Body of pancreas (tissue), 4 donors: ENCODE results near the gene BRAF. TPM values are rescaled to one million over a fixed set of nuclear protein-coding genes. Genes with fewer than 3 reads are reported as not detected.

Experiments
- ATAC-seq: fragments of 150-250 bp; one replicate; pipeline ENCODE4 v1.9.1; 2016
- DNase-seq, 4 donors: peaks; one replicate each; pipeline ENCODE4 v3.0.0-alpha.2; 2019
- H3K27ac ChIP-seq, 4 donors: fragments of 200-600 bp; sonication (generic); 1 replicate in 3 of 4; 2 replicates in 1 of 4; pipeline versions ENCODE4 v1.5.1 to v1.6.1; 2016 to 2019; ENCODE audit warnings: mild to moderate bottlenecking in 1 of 4, mixed read lengths in 1 of 4, moderate library complexity in 1 of 4
- H3K27me3 ChIP-seq, 2 donors: fragments of 200-600 bp; sonication (generic); one replicate each; pipeline ENCODE4 v1.6.0; 2016; ENCODE audit warnings: mild to moderate bottlenecking in 1 of 2
- H3K36me3 ChIP-seq, 2 donors: fragments of 200-600 bp; sonication (generic); replicated peaks in 1 of 2; 2 replicates each; pipeline ENCODE4 v1.5.1; 2016; ENCODE audit warnings: low read depth in 2 of 2; ENCODE audit not compliant: insufficient read depth in 1 of 2
- H3K4me1 ChIP-seq: fragments of 200-600 bp; sonication (generic); one replicate; pipeline ENCODE4 v1.6.0; 2016
- H3K4me3 ChIP-seq, 2 donors: fragments of 200-600 bp; sonication (generic); 1 replicate in 1 of 2; 2 replicates in 1 of 2; pipeline ENCODE4 v1.5.1; 2016 to 2019
- H3K9me3 ChIP-seq, 3 donors: fragments of 200-600 bp; sonication (generic); 1 replicate in 2 of 3; 2 replicates in 1 of 3; pipeline ENCODE4 v1.5.1; 2016
- POLR2A ChIP-seq, 3 donors: fragments of 450-650 bp; IDR thresholded peaks; one replicate each; pipeline ENCODE4 v1.6.1; 2016; ENCODE audit warnings: antibody characterized with exemption in 3 of 3, mild to moderate bottlenecking in 2 of 3
- WGBS, 2 donors: methylation state at CpG; one replicate each; pipeline ENCODE4 v1.1.5; 2017; 5-methylcytosine and 5-hydroxymethylcytosine counted together
- intact Hi-C: fragments of 100-400 bp; cut with DNase I; formaldehyde crosslinking; loops from one replicate; pipeline ENCODE4 v1.15.1; 2023
- total RNA-seq, 2 donors: library from RNA; depleted of rRNA; stranded (reverse); fragments of >200 nt; gene quantifications; one replicate each; pipeline ENCODE4 v1.1.0, GENCODE V29; 2016
- TF ChIP-seq, protein P1 (sequence below), 7 experiments: fragments of 450-650 bp in 4 of 7; fragments of 200-600 bp in 3 of 7; sonication (generic) in 3 of 7; IDR thresholded peaks; one replicate each; pipeline ENCODE4 v1.5.1; 2016 to 2019; ENCODE audit warnings: antibody characterized with exemption in 7 of 7

BRAF gene
- total RNA-seq, 2 donors from 2014 or later = 41.9 to 51.1 TPM

DNA sequence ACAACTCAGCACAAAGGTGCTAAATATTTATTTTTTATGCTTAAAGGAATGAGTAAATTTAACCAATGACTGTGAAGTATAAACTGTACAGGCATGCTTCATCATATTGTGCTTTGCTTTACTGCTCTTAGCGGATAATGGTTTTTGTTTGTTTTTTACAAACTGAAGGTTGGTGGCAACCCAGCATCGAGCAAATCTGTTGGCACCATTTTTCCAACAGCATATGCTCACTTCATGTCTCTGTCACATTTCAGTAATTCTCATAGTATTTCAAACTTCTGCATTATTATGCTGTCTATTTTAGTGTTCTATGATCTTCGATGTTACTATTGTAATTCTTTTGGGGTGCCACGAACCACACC, 22.8 kb downstream of the BRAF start:
- Histone ChIP-seq H3K4me1 (peaks cover 14% of the 10 kb centered on the region), H3K4me3 (no peak overlapping the region), H3K9me3 (no peaks in the 10 kb centered on the region), H3K27me3 (no peaks in the 10 kb centered on the region), H3K27ac (no peak overlapping the region), H3K36me3 (no peaks in the 10 kb centered on the region)
- ATAC-seq (no peak), DNase-seq (no peak)
- intact Hi-C loops = no loop called here
- WGBS, 2 donors = 88 to 91% methylated on average over 4 of the region's 4 CpGs
- TF ChIP-seq, protein P1, sequence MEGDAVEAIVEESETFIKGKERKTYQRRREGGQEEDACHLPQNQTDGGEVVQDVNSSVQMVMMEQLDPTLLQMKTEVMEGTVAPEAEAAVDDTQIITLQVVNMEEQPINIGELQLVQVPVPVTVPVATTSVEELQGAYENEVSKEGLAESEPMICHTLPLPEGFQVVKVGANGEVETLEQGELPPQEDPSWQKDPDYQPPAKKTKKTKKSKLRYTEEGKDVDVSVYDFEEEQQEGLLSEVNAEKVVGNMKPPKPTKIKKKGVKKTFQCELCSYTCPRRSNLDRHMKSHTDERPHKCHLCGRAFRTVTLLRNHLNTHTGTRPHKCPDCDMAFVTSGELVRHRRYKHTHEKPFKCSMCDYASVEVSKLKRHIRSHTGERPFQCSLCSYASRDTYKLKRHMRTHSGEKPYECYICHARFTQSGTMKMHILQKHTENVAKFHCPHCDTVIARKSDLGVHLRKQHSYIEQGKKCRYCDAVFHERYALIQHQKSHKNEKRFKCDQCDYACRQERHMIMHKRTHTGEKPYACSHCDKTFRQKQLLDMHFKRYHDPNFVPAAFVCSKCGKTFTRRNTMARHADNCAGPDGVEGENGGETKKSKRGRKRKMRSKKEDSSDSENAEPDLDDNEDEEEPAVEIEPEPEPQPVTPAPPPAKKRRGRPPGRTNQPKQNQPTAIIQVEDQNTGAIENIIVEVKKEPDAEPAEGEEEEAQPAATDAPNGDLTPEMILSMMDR (IDR thresholded peaks at IDR 0.05) = no peak
- no peak for TF ChIP-seq POLR2A (IDR thresholded peaks at IDR 0.05)

DNA sequence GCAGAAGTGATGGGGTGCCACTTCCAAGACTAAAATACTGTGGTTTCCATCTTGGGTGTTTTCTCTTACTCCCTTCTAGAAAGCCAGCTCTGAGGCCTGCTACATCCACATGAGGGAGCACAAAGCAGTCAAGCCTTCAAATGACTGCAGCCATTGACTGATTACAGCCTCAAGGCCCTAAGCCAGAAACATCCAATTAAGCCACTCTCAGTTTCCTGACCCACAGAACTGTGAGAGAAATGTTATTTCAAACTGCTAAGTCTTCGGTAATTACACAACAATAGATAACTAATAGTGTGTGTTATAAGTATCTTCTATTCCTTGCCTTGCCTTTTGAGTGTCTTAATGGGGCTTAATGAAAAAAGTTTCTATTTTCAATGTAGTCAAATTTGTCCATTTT, 24.8 kb downstream of the BRAF start:
- ATAC-seq (no peak), DNase-seq (no peak)
- Histone ChIP-seq H3K4me3 (no peak overlapping the region), H3K27me3 (no peaks in the 10 kb centered on the region), H3K36me3 (no peaks in the 10 kb centered on the region), H3K9me3 (no peaks in the 10 kb centered on the region), H3K4me1 (peaks cover 14% of the 10 kb centered on the region), H3K27ac (no peak overlapping the region)
- 48 to 63% methylated on average over 1 of the region's 1 CpG for WGBS, 2 donors
- intact Hi-C loops = no loop called here
- no peak for TF ChIP-seq POLR2A (IDR thresholded peaks at IDR 0.05)
- TF ChIP-seq, protein P1 (IDR thresholded peaks at IDR 0.05) = no peak

DNA sequence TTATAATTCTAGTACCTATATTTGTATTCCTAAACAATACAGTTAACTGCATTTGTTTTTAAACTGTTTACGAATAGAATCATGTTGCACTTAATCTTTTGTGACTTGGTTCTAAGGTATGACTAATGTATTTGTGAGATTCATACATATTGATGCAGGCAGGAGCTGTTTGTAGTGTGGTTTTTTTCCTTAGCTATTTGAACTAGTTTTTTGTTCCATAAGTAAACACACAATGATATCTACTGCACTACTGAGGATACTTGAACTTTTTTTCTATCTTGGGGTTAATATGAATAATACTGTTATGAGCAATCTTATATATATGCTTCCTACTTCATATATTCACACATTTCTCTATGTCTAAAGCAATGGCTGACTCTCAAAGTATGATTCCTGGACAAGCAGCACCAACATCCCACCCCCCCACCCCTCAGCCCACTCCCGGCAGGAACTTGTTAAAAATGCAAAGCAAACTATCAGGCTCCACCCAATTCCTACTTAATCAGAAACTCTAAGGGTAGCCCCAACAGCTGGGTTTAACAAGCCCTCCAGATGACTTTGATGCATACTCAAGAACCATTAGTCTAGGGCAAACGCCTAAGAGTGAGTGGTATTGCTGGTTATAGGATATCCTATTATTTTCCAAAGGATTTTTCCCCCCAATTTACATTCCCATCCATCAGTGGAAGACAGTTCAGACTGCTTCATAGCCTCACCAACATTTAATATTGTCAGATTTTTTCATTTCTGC, 25.8 kb downstream of the BRAF start:
- no peak overlapping the region for H3K4me3 ChIP-seq
- H3K9me3 ChIP-seq = no peaks in the 10 kb centered on the region
- WGBS, 2 donors = 59 to 64% methylated on average over 3 of the region's 3 CpGs
- H3K4me1 ChIP-seq = peaks cover 14% of the 10 kb centered on the region
- DNase-seq (no peak), ATAC-seq (no peak)
- no peaks in the 10 kb centered on the region for H3K27me3 ChIP-seq
- TF ChIP-seq, protein P1 (IDR thresholded peaks at IDR 0.05) = no peak
- TF ChIP-seq POLR2A (IDR thresholded peaks at IDR 0.05) = no peak
- intact Hi-C loops = no loop called here
- no peak overlapping the region for H3K27ac ChIP-seq
- H3K36me3 ChIP-seq = no peaks in the 10 kb centered on the region

DNA sequence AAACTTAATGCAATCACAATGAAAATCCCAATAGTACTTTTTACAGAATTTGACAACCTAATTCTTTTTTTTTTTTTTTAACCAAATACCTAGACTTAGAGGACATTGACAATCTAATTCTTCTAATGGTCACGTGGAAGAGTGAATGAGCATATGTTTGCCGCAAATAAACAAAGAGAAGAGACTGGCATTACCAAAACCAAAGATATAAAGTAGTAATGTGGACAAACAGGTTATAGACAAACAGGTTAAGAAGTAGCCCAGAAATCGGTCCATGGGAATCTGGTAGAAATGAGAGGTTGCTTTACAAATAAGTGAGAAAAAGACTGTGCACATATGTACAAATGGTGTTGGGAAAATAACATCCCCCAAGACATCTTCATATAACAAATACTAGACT, 27.7 kb downstream of the BRAF start:
- Histone ChIP-seq H3K4me3 (no peak overlapping the region), H3K27ac (no peak overlapping the region), H3K9me3 (no peaks in the 10 kb centered on the region), H3K36me3 (no peaks in the 10 kb centered on the region), H3K4me1 (peaks cover 14% of the 10 kb centered on the region), H3K27me3 (no peaks in the 10 kb centered on the region)
- DNase-seq = no peak
- TF ChIP-seq, protein P1 (IDR thresholded peaks at IDR 0.05) = no peak
- no peak for TF ChIP-seq POLR2A (IDR thresholded peaks at IDR 0.05)
- intact Hi-C loops = no loop called here
- ATAC-seq = no peak
- WGBS, 2 donors = 72 to 86% methylated on average over 3 of the region's 3 CpGs

DNA sequence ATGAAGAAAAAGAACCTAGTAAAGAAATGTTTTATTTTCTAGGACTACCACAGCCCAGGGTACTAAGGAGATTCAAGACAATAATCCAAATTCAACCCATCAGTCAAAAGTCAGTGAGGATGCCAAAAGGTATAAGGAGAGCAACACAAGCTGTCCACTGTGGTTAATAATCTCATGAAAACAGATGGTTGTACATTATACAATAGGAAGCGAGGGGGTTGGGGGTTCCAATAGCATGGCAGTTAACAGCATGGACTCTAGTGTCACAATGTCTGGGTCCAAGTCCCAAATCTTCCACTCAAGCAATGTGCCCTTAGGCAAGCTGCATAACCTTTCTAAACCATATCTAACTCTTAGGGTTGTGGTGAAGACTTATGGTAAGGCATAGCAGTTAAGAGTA, 35.1 kb downstream of the BRAF start:
- Histone ChIP-seq H3K27ac (no peak overlapping the region), H3K4me1 (peaks cover 33% of the 10 kb centered on the region), H3K27me3 (no peaks in the 10 kb centered on the region), H3K9me3 (no peaks in the 10 kb centered on the region), H3K36me3 (no peaks in the 10 kb centered on the region), H3K4me3 (no peak overlapping the region)
- TF ChIP-seq, protein P1 (IDR thresholded peaks at IDR 0.05) = no peak
- no peak for TF ChIP-seq POLR2A (IDR thresholded peaks at IDR 0.05)
- 79 to 100% methylated on average over 1 of the region's 1 CpG for WGBS, 2 donors
- intact Hi-C loops = no loop called here
- no peak for ATAC-seq
- no peak for DNase-seq
